ENCODE data around the gene SLC33A1. TPM values are rescaled to one million over a fixed set of nuclear protein-coding genes. Genes with fewer than 3 reads are reported as not detected.

SLC33A1 gene
- total RNA-seq, 2 experiments from 2014 or later, result 20.9 to 26.4 TPM

DNA sequence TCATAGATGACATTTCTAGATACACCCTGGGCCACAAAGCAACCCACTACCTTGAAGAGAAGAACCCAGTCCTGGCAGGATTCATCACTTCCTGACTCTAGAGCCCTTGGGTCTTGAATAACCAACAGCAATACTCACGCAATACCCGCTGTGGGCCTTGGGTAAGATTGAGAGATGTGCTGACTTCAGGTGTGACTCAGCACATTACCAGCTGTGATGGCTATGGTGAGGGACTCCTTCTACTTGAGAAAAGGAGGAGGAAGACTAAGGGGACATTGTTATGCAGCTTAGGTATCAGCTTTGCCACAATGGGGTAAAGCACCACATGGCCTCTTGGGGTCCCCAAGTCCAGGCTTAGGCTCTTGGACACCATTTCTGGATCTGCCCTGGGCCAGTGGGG lies 63.0 kb downstream of the SLC33A1 start:
- H3K4me1 ChIP-seq (ENCODE audit: insufficient read depth, low read length, poor library complexity, severe bottlenecking), result no peaks in the 10 kb centered on the region
- no peak for DNase-seq (ENCODE audit: low spot score)
- no peaks in the 10 kb centered on the region for H3K9me2 ChIP-seq (ENCODE audit: insufficient read depth, low read length)
- CTCF ChIA-PET (ENCODE audit: unreplicated experiment), result no interaction called here
- no peak overlapping the region for H2AFZ ChIP-seq (ENCODE audit: low read length)
- H3K4me2 ChIP-seq (ENCODE audit: low read length), result no peak overlapping the region
- POLR2A ChIA-PET, result no interaction called here
- no peaks in the 10 kb centered on the region for H4K20me1 ChIP-seq (ENCODE audit: insufficient read depth, low read length)
- H3K4me3 ChIP-seq (ENCODE audit: low read depth, low read length, poor library complexity, severe bottlenecking), result no peak overlapping the region
- no peak overlapping the region for H3K27ac ChIP-seq (ENCODE audit: low read depth, low read length, poor library complexity, severe bottlenecking)
- no TSS peak for BruUV-seq (replicated peaks)
- H3K36me3 ChIP-seq (ENCODE audit: insufficient read depth, low read length), result no peaks in the 10 kb centered on the region
- no peak for TF ChIP-seq EZH2phosphoT487 (IDR thresholded peaks at IDR 0.05; ENCODE audit: borderline replicate concordance, low read depth, low read length)
- TF ChIP-seq CTCF (conservative IDR thresholded peaks at IDR 0.05; ENCODE audit: low read length), result no peak
- intact Hi-C loops (cut with micrococcal nuclease; ENCODE audit: unreplicated experiment), result no loop called here
- no peaks in the 10 kb centered on the region for H3K79me2 ChIP-seq (ENCODE audit: insufficient read depth, low read depth, low read length)
- no peaks in the 10 kb centered on the region for H3K9me3 ChIP-seq (ENCODE audit: low read length)

DNA sequence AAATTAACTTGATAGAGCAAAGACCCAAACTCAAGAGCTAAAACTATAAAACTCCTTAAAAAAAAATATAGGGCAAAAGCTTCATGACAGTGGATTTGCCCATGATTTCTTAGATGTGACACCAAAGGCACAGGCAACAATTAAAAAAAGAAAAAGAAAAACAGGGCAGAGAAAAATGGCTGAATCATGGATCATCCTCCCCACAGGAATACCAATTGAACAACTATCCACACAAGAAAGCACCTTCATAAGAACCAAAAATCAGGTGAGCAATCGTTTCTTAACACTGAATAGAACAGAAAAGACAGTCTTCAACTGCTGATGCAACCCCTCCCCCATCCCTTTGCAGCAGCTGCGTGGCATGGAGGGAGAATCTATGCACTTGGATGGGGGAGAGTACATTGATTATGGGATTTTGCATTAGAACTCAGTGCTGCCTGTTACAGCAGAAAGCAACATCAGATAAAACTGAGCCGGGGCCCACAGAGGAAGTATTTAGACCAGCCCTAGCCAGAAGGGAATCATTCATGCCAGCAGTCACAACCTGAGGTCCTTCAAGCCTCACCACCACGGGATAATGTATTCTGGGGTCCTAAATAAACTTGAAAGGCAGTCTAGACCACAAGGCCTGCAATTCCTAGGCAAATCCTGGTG lies 63.8 kb downstream of the SLC33A1 start:
- POLR2A ChIA-PET, result interaction anchor here (0.7 kb wide), 3 partner anchors 25 to 1375 kb away, joined by 4 to 8 read pairs (median 6); no protein-coding TSS in a partner anchor
- Histone ChIP-seq H2AFZ (ENCODE audit: low read length) (no peak overlapping the region), H3K36me3 (ENCODE audit: insufficient read depth, low read length) (no peaks in the 10 kb centered on the region), H3K4me2 (ENCODE audit: low read length) (no peak overlapping the region), H4K20me1 (ENCODE audit: insufficient read depth, low read length) (no peaks in the 10 kb centered on the region), H3K9me3 (ENCODE audit: low read length) (no peaks in the 10 kb centered on the region), H3K79me2 (ENCODE audit: insufficient read depth, low read depth, low read length) (no peaks in the 10 kb centered on the region), H3K4me1 (ENCODE audit: insufficient read depth, low read length, poor library complexity, severe bottlenecking) (no peaks in the 10 kb centered on the region), H3K9me2 (ENCODE audit: insufficient read depth, low read length) (no peaks in the 10 kb centered on the region), H3K27ac (ENCODE audit: low read depth, low read length, poor library complexity, severe bottlenecking) (no peak overlapping the region), H3K4me3 (ENCODE audit: low read depth, low read length, poor library complexity, severe bottlenecking) (no peak overlapping the region)
- intact Hi-C loops (cut with micrococcal nuclease; ENCODE audit: unreplicated experiment), result no loop called here
- CTCF ChIA-PET (ENCODE audit: unreplicated experiment), result no interaction called here
- no peak for DNase-seq (ENCODE audit: low spot score)
- TF ChIP-seq CTCF (conservative IDR thresholded peaks at IDR 0.05; ENCODE audit: low read length) (no peak), EZH2phosphoT487 (IDR thresholded peaks at IDR 0.05; ENCODE audit: borderline replicate concordance, low read depth, low read length) (no peak)
- BruUV-seq (replicated peaks), result no TSS peak

DNA sequence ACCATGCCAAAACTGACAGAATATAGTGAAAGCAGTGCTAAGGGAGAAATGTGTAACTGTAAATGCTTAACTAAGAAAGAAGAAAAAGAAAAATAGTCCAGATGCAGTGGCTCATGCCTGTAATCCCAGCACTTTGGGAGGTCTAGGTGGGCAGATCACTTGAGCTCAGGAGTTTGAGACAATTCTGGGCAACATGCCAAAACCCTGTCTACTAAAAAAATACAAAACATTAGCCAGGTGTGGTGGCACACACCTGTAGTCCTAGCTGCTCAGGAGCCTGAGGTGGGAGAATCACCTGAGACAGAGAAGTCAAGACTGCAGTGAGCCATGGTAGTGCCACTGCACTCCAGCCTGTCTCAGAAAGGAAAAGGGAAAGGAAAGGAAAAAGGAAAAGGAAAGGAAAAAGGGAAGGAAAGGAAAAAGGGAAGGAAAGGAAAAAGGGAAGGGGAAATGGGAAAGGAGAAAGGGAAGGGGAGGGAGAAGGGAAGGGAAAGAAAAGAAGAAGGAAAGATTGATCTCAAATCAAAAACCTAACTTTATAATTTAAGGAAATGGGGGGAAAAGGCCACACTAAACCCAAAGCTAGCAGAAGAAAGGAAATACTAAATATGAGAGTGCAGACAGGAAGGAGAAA lies 68.4 kb downstream of the SLC33A1 start:
- ChIA-PET POLR2A (no interaction called here), CTCF (ENCODE audit: unreplicated experiment) (no interaction called here)
- H3K27ac ChIP-seq (ENCODE audit: low read depth, low read length, poor library complexity, severe bottlenecking), result no peak overlapping the region
- no peak overlapping the region for H3K4me2 ChIP-seq (ENCODE audit: low read length)
- no TSS peak for BruUV-seq (replicated peaks)
- H3K79me2 ChIP-seq (ENCODE audit: insufficient read depth, low read depth, low read length), result no peaks in the 10 kb centered on the region
- H4K20me1 ChIP-seq (ENCODE audit: insufficient read depth, low read length), result no peaks in the 10 kb centered on the region
- DNase-seq (ENCODE audit: low spot score), result no peak
- H2AFZ ChIP-seq (ENCODE audit: low read length), result no peak overlapping the region
- no peak overlapping the region for H3K4me3 ChIP-seq (ENCODE audit: low read depth, low read length, poor library complexity, severe bottlenecking)
- intact Hi-C loops (cut with micrococcal nuclease; ENCODE audit: unreplicated experiment), result no loop called here
- no peaks in the 10 kb centered on the region for H3K9me3 ChIP-seq (ENCODE audit: low read length)
- no peak for TF ChIP-seq CTCF (conservative IDR thresholded peaks at IDR 0.05; ENCODE audit: low read length)
- no peak for TF ChIP-seq EZH2phosphoT487 (IDR thresholded peaks at IDR 0.05; ENCODE audit: borderline replicate concordance, low read depth, low read length)
- H3K4me1 ChIP-seq (ENCODE audit: insufficient read depth, low read length, poor library complexity, severe bottlenecking), result no peaks in the 10 kb centered on the region
- no peaks in the 10 kb centered on the region for H3K36me3 ChIP-seq (ENCODE audit: insufficient read depth, low read length)
- H3K9me2 ChIP-seq (ENCODE audit: insufficient read depth, low read length), result no peaks in the 10 kb centered on the region
